Gastrocnemius medialis (tissue), 4 donors: ENCODE measurements around the gene C4orf50.

Experiments used
- POLR2A ChIP-seq, 2 donors: fragments of 450-650 bp; IDR thresholded peaks; one replicate each; pipeline ENCODE4 v1.6.1; 2017; ENCODE audit warnings: antibody characterized with exemption in 2 of 2, mild to moderate bottlenecking in 2 of 2, moderate library complexity in 2 of 2
- TF ChIP-seq, protein P1 (sequence below), 5 experiments: fragments of 450-650 bp in 3 of 5; fragments of 200-600 bp in 2 of 5; sonication (generic) in 2 of 5; IDR thresholded peaks in 4 of 5; conservative IDR thresholded peaks in 1 of 5; 1 replicate in 4 of 5; 2 replicates in 1 of 5; pipeline ENCODE4 v1.5.1; 2016 to 2019; ENCODE audit warnings: antibody characterized with exemption in 5 of 5, mild to moderate bottlenecking in 3 of 5, moderate library complexity in 3 of 5

DNA sequence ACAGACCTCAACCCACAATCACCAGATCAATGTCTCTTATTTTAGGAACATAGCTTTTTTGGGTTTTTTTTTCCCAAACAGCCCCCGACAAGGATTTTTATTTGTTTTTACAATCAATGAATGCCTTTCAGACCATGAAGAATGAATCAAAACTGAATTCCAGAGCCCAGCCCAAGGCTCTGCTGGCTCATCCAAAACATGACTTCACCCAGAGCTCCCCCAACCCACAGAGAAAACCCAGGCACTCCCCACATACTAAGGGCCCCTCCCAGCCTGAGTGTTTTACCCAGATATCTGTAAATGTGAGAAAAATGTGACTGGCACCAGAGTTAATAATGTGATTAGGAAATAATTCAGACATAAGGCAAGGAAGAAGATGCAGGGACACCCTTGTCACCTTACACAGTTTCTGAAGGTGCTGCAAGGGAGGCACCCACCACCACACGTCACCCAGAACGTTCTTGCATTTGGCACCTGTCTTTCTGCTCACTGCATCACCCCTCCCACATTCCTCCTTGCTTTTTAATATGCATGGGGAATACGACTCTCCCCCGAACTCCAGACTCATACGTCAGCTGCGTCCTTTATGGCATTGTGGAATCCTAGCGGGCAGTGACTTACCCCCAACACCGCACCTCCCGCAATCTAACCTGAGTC is 47.8 kb upstream of the C4orf50 start:
- TF ChIP-seq, protein P1, sequence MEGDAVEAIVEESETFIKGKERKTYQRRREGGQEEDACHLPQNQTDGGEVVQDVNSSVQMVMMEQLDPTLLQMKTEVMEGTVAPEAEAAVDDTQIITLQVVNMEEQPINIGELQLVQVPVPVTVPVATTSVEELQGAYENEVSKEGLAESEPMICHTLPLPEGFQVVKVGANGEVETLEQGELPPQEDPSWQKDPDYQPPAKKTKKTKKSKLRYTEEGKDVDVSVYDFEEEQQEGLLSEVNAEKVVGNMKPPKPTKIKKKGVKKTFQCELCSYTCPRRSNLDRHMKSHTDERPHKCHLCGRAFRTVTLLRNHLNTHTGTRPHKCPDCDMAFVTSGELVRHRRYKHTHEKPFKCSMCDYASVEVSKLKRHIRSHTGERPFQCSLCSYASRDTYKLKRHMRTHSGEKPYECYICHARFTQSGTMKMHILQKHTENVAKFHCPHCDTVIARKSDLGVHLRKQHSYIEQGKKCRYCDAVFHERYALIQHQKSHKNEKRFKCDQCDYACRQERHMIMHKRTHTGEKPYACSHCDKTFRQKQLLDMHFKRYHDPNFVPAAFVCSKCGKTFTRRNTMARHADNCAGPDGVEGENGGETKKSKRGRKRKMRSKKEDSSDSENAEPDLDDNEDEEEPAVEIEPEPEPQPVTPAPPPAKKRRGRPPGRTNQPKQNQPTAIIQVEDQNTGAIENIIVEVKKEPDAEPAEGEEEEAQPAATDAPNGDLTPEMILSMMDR (IDR thresholded peaks at IDR 0.05 in 4 of 5, conservative IDR thresholded peaks at IDR 0.05 in 1 of 5), result no peak
- no peak for TF ChIP-seq POLR2A (IDR thresholded peaks at IDR 0.05)
